HepG2 (cell line): ENCODE data around the gene LINC00237. TPM values are rescaled to one million over a fixed set of nuclear protein-coding genes. Genes with fewer than 3 reads are reported as not detected.
A peak's percentile ranks its signal among the peaks of the same experiment; 100 is the strongest.

Source experiments
- ATAC-seq: fragments of 200-7000 bp; cut with Tn5 transposase; 3 replicates; pipeline ENCODE4 v1.9.1; 2020; ENCODE audit warnings: mild to moderate bottlenecking, moderate library complexity
- BruUV-seq: library from RNA; stranded (reverse); fragments of 400-500 nt; replicated peaks from 2 replicates; lab custom pipeline; 2021; lab: Mats Ljungman, UMichigan
- CTCF ChIA-PET: fragments of 300-600 bp; formaldehyde crosslinking; extraction: SDS; loops from one replicate; lab custom pipeline; 2021; ENCODE audit warnings: low total read pairs, inconsistent platforms, low intra/inter-chr PET ratio; lab: Yijun Ruan, JAX
- POLR2A ChIA-PET: fragments of 350-600 bp; sonication (Branson Sonifier 250); formaldehyde crosslinking; loops from one replicate; lab custom pipeline; 2020; ENCODE audit warnings: antibody characterized with exemption, inconsistent platforms; lab: Yijun Ruan, JAX
- DNase-seq: peaks from one replicate; pipeline ENCODE4 v3.0.0-alpha.2; 2015; ENCODE audit warnings: low spot score
- FAIRE-seq: peaks from 3 replicates; lab custom pipeline; 2011; peaks lifted over from hg19 to GRCh38; lab: Jason Lieb, UNC
- H2AFZ ChIP-seq: one replicate; pipeline ENCODE4 v1.6.1; 2011; ENCODE audit warnings: low read length, inconsistent platforms
- H3K27ac ChIP-seq: fragments of 300-600 bp; 3 replicates; pipeline ENCODE4 v1.8.0; 2011; ENCODE audit warnings: mixed run types, mild to moderate bottlenecking, mixed read lengths, low read length, inconsistent platforms; ENCODE audit not compliant: insufficient read depth; ENCODE audit errors: extremely low read length
- H3K27me3 ChIP-seq, 2 experiments: fragments of 200-600 bp in 1 of 2; 2 replicates in 1 of 2; 3 replicates in 1 of 2; pipeline versions ENCODE4 v1.6.0 to v1.8.0; 2011; ENCODE audit warnings: low read length in 2 of 2, mild to moderate bottlenecking in 2 of 2, moderate library complexity in 2 of 2, inconsistent platforms in 1 of 2; ENCODE audit not compliant: insufficient read depth in 2 of 2, control insufficient read depth in 1 of 2
- H3K36me3 ChIP-seq, 2 experiments: fragments of 200-600 bp in 1 of 2; replicated peaks in 1 of 2; 2 replicates in 1 of 2; 3 replicates in 1 of 2; pipeline versions ENCODE4 v1.5.1 to v1.8.0; 2011; ENCODE audit warnings: low read length in 2 of 2, inconsistent platforms in 1 of 2; ENCODE audit not compliant: insufficient read depth in 2 of 2, control insufficient read depth in 1 of 2
- H3K4me1 ChIP-seq: 2 replicates; pipeline ENCODE4 v1.5.1; 2012; ENCODE audit warnings: low read length, inconsistent platforms; ENCODE audit not compliant: insufficient read depth
- H3K4me2 ChIP-seq: 2 replicates; pipeline ENCODE4 v1.6.0; 2011; ENCODE audit warnings: low read depth, low read length, inconsistent platforms
- H3K4me3 ChIP-seq, 3 experiments: fragments of 200-600 bp in 1 of 3; sonication (generic), shearing (Covaris generic) in 1 of 3; replicated peaks in 1 of 3; 2 replicates each; pipeline ENCODE4 v1.5.1; 2011 to 2016; ENCODE audit warnings: low read length in 3 of 3, inconsistent platforms in 2 of 3, low read depth in 2 of 3, mild to moderate bottlenecking in 2 of 3, control low read depth in 1 of 3, mixed read lengths in 1 of 3; ENCODE audit not compliant: insufficient read depth in 1 of 3
- H3K79me2 ChIP-seq: one replicate; pipeline ENCODE4 v1.6.1; 2011; ENCODE audit warnings: low read length, inconsistent platforms; ENCODE audit not compliant: insufficient read depth
- H3K9ac ChIP-seq: 2 replicates; pipeline ENCODE4 v1.6.0; 2011; ENCODE audit warnings: mild to moderate bottlenecking, low read depth, low read length, inconsistent platforms; ENCODE audit not compliant: insufficient read depth
- H3K9me3 ChIP-seq: 2 replicates; pipeline ENCODE4 v1.5.1; 2012; ENCODE audit warnings: mild to moderate bottlenecking, low read length
- H4K20me1 ChIP-seq: 2 replicates; pipeline ENCODE4 v1.6.0; 2011; ENCODE audit warnings: inconsistent platforms, mild to moderate bottlenecking, low read length, moderate library complexity; ENCODE audit not compliant: insufficient read depth
- DR1 ChIP-seq: sonication (generic); formaldehyde crosslinking; IDR thresholded peaks from 2 replicates; pipeline ENCODE4 v1.8.0; 2021; ENCODE audit warnings: mild to moderate bottlenecking, missing genetic modification reagents, inconsistent platforms
- HDAC2 ChIP-seq: sonication (generic); formaldehyde crosslinking; IDR thresholded peaks from 2 replicates; pipeline ENCODE4 v1.4.0; 2020; ENCODE audit warnings: missing genetic modification reagents
- MED8 ChIP-seq: sonication (generic); formaldehyde crosslinking; IDR thresholded peaks from 2 replicates; pipeline ENCODE4 v1.8.1; 2023; ENCODE audit warnings: mild to moderate bottlenecking, missing genetic modification reagents; ENCODE audit not compliant: insufficient replicate concordance
- PCBP1 ChIP-seq: fragments of 200-400 bp; formaldehyde crosslinking; IDR thresholded peaks from 2 replicates; pipeline ENCODE4 v1.6.1; 2017; ENCODE audit warnings: mild to moderate bottlenecking, low read depth, low read length, borderline replicate concordance
- SRSF1 ChIP-seq: fragments of 200-400 bp; formaldehyde crosslinking; optimal IDR thresholded peaks from 2 replicates; pipeline ENCODE3; 2017; ENCODE audit warnings: mild to moderate bottlenecking, low read depth, low read length, moderate library complexity
- ZBTB46 ChIP-seq: sonication (generic); formaldehyde crosslinking; IDR thresholded peaks from 2 replicates; pipeline ENCODE4 v1.4.0; 2020; ENCODE audit warnings: mild to moderate bottlenecking, missing genetic modification reagents, borderline replicate concordance
- ZC3H13 ChIP-seq: sonication (generic); formaldehyde crosslinking; IDR thresholded peaks from 2 replicates; pipeline ENCODE4 v1.8.1; 2023; ENCODE audit warnings: mild to moderate bottlenecking, missing genetic modification reagents, moderate library complexity
- ZIK1 ChIP-seq: sonication (generic); formaldehyde crosslinking; IDR thresholded peaks from 2 replicates; pipeline ENCODE4 v1.5.0; 2020; ENCODE audit warnings: mild to moderate bottlenecking, low read depth, missing genetic modification reagents, borderline replicate concordance
- ZNF12 ChIP-seq: sonication (generic); formaldehyde crosslinking; IDR thresholded peaks from 2 replicates; pipeline ENCODE4 v1.5.0; 2020; ENCODE audit warnings: missing genetic modification reagents
- ZNF501 ChIP-seq: sonication (generic); formaldehyde crosslinking; IDR thresholded peaks from 2 replicates; pipeline ENCODE4 v1.5.1; 2020; ENCODE audit warnings: mild to moderate bottlenecking, moderate library complexity, missing genetic modification reagents
- ZNF576 ChIP-seq: sonication (generic); formaldehyde crosslinking; IDR thresholded peaks from 2 replicates; pipeline ENCODE4 v1.4.0; 2020; ENCODE audit warnings: mild to moderate bottlenecking, missing genetic modification reagents
- ZNF768 ChIP-seq: sonication (generic); formaldehyde crosslinking; IDR thresholded peaks from 2 replicates; pipeline ENCODE4 v1.4.0; 2020; ENCODE audit warnings: missing genetic modification reagents
- ZNF83 ChIP-seq: sonication (generic); formaldehyde crosslinking; IDR thresholded peaks from 2 replicates; pipeline ENCODE4 v1.4.0; 2020; ENCODE audit warnings: missing genetic modification reagents, mild to moderate bottlenecking, borderline replicate concordance
- ZSCAN29 ChIP-seq: sonication (generic); formaldehyde crosslinking; conservative IDR thresholded peaks from 2 replicates; pipeline ENCODE4 v1.4.0; 2020; ENCODE audit warnings: mild to moderate bottlenecking, missing genetic modification reagents
- WGBS: methylation state at CpG from one replicate; pipeline ENCODE4 v1.1.6; 2017; ENCODE audit warnings: low lambda C conversion rate; 5-methylcytosine and 5-hydroxymethylcytosine counted together
- in situ Hi-C: cut with HindIII; loops from 2 replicates; pipeline ENCODE4 v1.10.0; 2017; ENCODE audit warnings: low pct_unique_long_range_greater_than_20kb; ENCODE audit not compliant: extremely low pct_ligation_motif_present
- intact Hi-C: fragments of 100-400 bp; cut with micrococcal nuclease; formaldehyde crosslinking; loops from one replicate; pipeline ENCODE4 v1.10.0; 2022; ENCODE audit not compliant: unreplicated experiment
- polyA plus RNA-seq, 8 experiments: library from polyadenylated mRNA; depleted of rRNA in 3 of 8; stranded (reverse) in 7 of 8; unstranded in 1 of 8; fragments of >200 nt; fragmentation: Illumina TruSeq in 4 of 8; extraction: Trizol in 4 of 8; gene quantifications; 2 replicates each; pipeline versions ENCODE4 v1.2.1 to v1.2.3, GENCODE V29; 2011 to 2016; ENCODE audit warnings: low read depth in 4 of 8, missing spikeins in 1 of 8, mixed read lengths in 1 of 8; ENCODE audit not compliant: insufficient read depth in 1 of 8
- total RNA-seq, 5 experiments: library from RNA; depleted of rRNA; stranded (reverse); fragments of >200 nt; fragmentation: Illumina TruSeq; extraction: Trizol; gene quantifications; 2 replicates each; pipeline ENCODE4 v1.2.3, GENCODE V29; 2016; ENCODE audit warnings: low read depth in 1 of 5
- TF ChIP-seq, protein P1 (sequence below): sonication (generic); formaldehyde crosslinking; IDR thresholded peaks from 2 replicates; pipeline ENCODE4 v1.5.1; 2020; ENCODE audit warnings: mild to moderate bottlenecking, missing genetic modification reagents, moderate library complexity
- TF ChIP-seq, protein P2 (sequence below): sonication (generic); formaldehyde crosslinking; IDR thresholded peaks from 2 replicates; pipeline ENCODE4 v1.8.0; 2022; ENCODE audit warnings: mild to moderate bottlenecking, missing genetic modification reagents, moderate library complexity

The LINC00237 gene
- total and polyA plus RNA-seq, 2 of the 13 experiments (the other 11 are each of a cell fraction or from before 2014, with no cell fraction given): not detected

DNA sequence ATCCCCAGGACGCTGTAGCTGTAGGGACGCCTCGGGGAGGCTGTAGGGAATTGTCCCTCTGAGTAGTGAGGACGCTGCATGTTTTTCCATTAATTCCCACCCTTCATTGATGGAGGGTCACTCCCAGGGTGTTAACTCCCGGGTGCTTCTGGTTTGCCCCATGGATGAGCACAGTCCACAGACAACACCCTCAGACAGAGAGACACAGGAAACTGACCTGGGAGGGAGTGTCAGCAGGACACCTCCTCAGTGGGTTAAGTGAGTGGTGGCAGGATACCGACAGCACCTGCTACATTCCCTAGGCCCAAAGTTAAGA, 53.5 kb downstream of the LINC00237 start (continued):
- TF ChIP-seq ZBTB46 (CRISPR knock-in tag) (no peak), ZC3H13 (CRISPR knock-in tag) (0 out of 2 replicates have a peak, but pooled peaks have one; percentile 68), ZNF576 (CRISPR knock-in tag) (no peak)
- TF ChIP-seq, all 625 proteins: peak for 13

- H3K4me1 ChIP-seq: peaks cover 52% of the 10 kb centered on the region
- DNase-seq (no peak), FAIRE-seq (no peak), ATAC-seq (no peak)
- no peaks in the 10 kb centered on the region for H3K27me3 ChIP-seq
- in situ Hi-C loops (loop anchor here (5.0 to 10.0 kb wide), 2 partner anchors 75 to 453 kb away; partner anchors contain the start of gene KIZ), intact Hi-C loops (loop anchor here (2.0 kb wide), 2 partner anchors 83 to 187 kb away; no protein-coding TSS in a partner anchor)
- H3K9me3 ChIP-seq: no peaks in the 10 kb centered on the region
- H3K4me2 ChIP-seq: peak overlapping the region; percentile 85; the same call in 1 of the 2 replicates
- H3K9ac ChIP-seq: peak overlapping the region; percentile 41; the same call in 1 of the 2 replicates
- CTCF ChIA-PET: no interaction called here
- no peak overlapping the region for H3K4me3 ChIP-seq
- no peaks in the 10 kb centered on the region for H3K79me2 ChIP-seq
- WGBS: 100% methylated on average over 5 of the region's 5 CpGs
- POLR2A ChIA-PET: interaction anchor here (1.0 kb wide), 1 partner anchor 74 kb away, joined by 3 read pairs; the partner anchor contains the start of gene KIZ
- peak overlapping the region; percentile 61 for H3K27ac ChIP-seq
- BruUV-seq: no TSS peak
- H2AFZ ChIP-seq: no peak overlapping the region
- no peaks in the 10 kb centered on the region for H3K36me3 ChIP-seq
- H4K20me1 ChIP-seq: no peaks in the 10 kb centered on the region
- TF ChIP-seq, protein P1, sequence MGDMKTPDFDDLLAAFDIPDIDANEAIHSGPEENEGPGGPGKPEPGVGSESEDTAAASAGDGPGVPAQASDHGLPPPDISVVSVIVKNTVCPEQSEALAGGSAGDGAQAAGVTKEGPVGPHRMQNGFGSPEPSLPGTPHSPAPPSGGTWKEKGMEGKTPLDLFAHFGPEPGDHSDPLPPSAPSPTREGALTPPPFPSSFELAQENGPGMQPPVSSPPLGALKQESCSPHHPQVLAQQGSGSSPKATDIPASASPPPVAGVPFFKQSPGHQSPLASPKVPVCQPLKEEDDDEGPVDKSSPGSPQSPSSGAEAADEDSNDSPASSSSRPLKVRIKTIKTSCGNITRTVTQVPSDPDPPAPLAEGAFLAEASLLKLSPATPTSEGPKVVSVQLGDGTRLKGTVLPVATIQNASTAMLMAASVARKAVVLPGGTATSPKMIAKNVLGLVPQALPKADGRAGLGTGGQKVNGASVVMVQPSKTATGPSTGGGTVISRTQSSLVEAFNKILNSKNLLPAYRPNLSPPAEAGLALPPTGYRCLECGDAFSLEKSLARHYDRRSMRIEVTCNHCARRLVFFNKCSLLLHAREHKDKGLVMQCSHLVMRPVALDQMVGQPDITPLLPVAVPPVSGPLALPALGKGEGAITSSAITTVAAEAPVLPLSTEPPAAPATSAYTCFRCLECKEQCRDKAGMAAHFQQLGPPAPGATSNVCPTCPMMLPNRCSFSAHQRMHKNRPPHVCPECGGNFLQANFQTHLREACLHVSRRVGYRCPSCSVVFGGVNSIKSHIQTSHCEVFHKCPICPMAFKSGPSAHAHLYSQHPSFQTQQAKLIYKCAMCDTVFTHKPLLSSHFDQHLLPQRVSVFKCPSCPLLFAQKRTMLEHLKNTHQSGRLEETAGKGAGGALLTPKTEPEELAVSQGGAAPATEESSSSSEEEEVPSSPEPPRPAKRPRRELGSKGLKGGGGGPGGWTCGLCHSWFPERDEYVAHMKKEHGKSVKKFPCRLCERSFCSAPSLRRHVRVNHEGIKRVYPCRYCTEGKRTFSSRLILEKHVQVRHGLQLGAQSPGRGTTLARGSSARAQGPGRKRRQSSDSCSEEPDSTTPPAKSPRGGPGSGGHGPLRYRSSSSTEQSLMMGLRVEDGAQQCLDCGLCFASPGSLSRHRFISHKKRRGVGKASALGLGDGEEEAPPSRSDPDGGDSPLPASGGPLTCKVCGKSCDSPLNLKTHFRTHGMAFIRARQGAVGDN (CRISPR knock-in tag): peak; percentile 40; the same call in 1 of the 2 replicates
- TF ChIP-seq DR1 (CRISPR knock-in tag) (peak; percentile 19; the same call in 1 of the 2 replicates), ZNF83 (CRISPR knock-in tag) (0 out of 2 replicates have a peak, but pooled peaks have one; percentile 6), HDAC2 (no peak), MED8 (CRISPR knock-in tag) (no peak), ZNF501 (CRISPR knock-in tag) (no peak), ZNF768 (CRISPR knock-in tag) (peak; percentile 18; the same call in 1 of the 2 replicates), SRSF1 (peak; percentile 45), ZSCAN29 (0 out of 2 replicates have a peak, but pooled peaks have one; percentile 11), ZNF12 (CRISPR knock-in tag) (no peak), PCBP1 (no peak), ZIK1 (no peak)
- TF ChIP-seq, protein P2, sequence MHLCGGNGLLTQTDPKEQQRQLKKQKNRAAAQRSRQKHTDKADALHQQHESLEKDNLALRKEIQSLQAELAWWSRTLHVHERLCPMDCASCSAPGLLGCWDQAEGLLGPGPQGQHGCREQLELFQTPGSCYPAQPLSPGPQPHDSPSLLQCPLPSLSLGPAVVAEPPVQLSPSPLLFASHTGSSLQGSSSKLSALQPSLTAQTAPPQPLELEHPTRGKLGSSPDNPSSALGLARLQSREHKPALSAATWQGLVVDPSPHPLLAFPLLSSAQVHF (CRISPR knock-in tag): 0 out of 2 replicates have a peak, but pooled peaks have one; percentile 15
Observed at GRCh38 chr20:21052241-21052640, 53.9 kb downstream of the LINC00237 start.
